WTC11 (cell line): ENCODE measurements around the gene SPRR2A.

ENCODE experiments used
- AR ChIP-seq: fragments of 250-450 bp; sonication (Bioruptor Pico); IDR thresholded peaks from 2 replicates; pipeline ENCODE4 v1.9.0; 2021; ENCODE audit warnings: mild to moderate bottlenecking
- CTCF ChIP-seq: fragments of 200-600 bp; IDR thresholded peaks from 2 replicates; pipeline ENCODE4 v1.8.0; 2022; ENCODE audit warnings: antibody characterized with exemption
- IRF2 ChIP-seq: sonication (generic); formaldehyde crosslinking; IDR thresholded peaks from 2 replicates; pipeline ENCODE4 v1.8.0; 2022; ENCODE audit warnings: low read depth, missing genetic modification reagents, borderline replicate concordance
- NFATC4 ChIP-seq: fragments of 250-450 bp; sonication (Bioruptor Pico); IDR thresholded peaks from 2 replicates; pipeline ENCODE4 v1.9.0; 2021; ENCODE audit warnings: mild to moderate bottlenecking
- TEAD1 ChIP-seq: sonication (generic); formaldehyde crosslinking; IDR thresholded peaks from 2 replicates; pipeline ENCODE4 v1.8.0; 2022; ENCODE audit warnings: mild to moderate bottlenecking, missing genetic modification reagents
- ZNF281 ChIP-seq: sonication (generic); formaldehyde crosslinking; IDR thresholded peaks from 2 replicates; pipeline ENCODE4 v1.8.0; 2023; ENCODE audit warnings: mild to moderate bottlenecking, missing genetic modification reagents

GRCh38 chr1:153070243-153070642 is 12.9 kb upstream of the SPRR2A start:
- TF ChIP-seq CTCF: no peak
- TF ChIP-seq NFATC4 (CRISPR knock-in tag): no peak
- no peak for TF ChIP-seq IRF2
- TF ChIP-seq AR (CRISPR knock-in tag): no peak
- no peak for TF ChIP-seq ZNF281 (CRISPR knock-in tag)
- no peak for TF ChIP-seq TEAD1 (CRISPR knock-in tag)
